GM18511 (cell line): ENCODE measurements around the gene FLT1.
A peak's percentile ranks its signal among the peaks of the same experiment; 100 is the strongest.

Experiments
- ATAC-seq: cut with Tn5 transposase; IDR thresholded peaks from one replicate; pipeline ENCODE4 v1.9.1; 2021; ENCODE audit warnings: mild to moderate bottlenecking, moderate library complexity; ENCODE audit not compliant: unreplicated experiment

FLT1 gene

GRCh38 chr13:28494778-28495537 is at the start of gene FLT1:
Gene FLT1, minus strand, starts transcription at chr13:28495128. Its CDS starts 285 bp downstream, at chr13:28494843.
- ATAC-seq: peak; percentile 61

- no peak for ATAC-seq
These were observed 49.1 kb upstream of the FLT1 start for GRCh38 chr13:28544026-28544425.

- no peak for ATAC-seq
These were observed 47.9 kb upstream of the FLT1 start for GRCh38 chr13:28542804-28543203.

- ATAC-seq: no peak
These were observed 47.0 kb upstream of the FLT1 start for GRCh38 chr13:28541966-28542365.

GRCh38 chr13:28540612-28541011 is 45.7 kb upstream of the FLT1 start:
- no peak for ATAC-seq

- ATAC-seq: no peak
These were observed 44.8 kb upstream of the FLT1 start for GRCh38 chr13:28539625-28540286.

GRCh38 chr13:28538932-28539331 is 44.0 kb upstream of the FLT1 start:
- no peak for ATAC-seq

GRCh38 chr13:28537171-28537570 is 42.2 kb upstream of the FLT1 start:
- ATAC-seq: no peak

GRCh38 chr13:28536371-28536770 is 41.4 kb upstream of the FLT1 start:
- ATAC-seq: no peak

- ATAC-seq: no peak
These were observed 40.8 kb upstream of the FLT1 start for GRCh38 chr13:28535734-28536133.

GRCh38 chr13:28534801-28535200 is 39.9 kb upstream of the FLT1 start:
- no peak for ATAC-seq

GRCh38 chr13:28534210-28534609 is 39.3 kb upstream of the FLT1 start:
- ATAC-seq: no peak

- no peak for ATAC-seq
These were observed 38.7 kb upstream of the FLT1 start for GRCh38 chr13:28533441-28534166.

GRCh38 chr13:28533125-28533436 is 38.2 kb upstream of the FLT1 start:
- ATAC-seq: no peak

- peak; percentile 60 for ATAC-seq
These were observed 37.6 kb upstream of the FLT1 start for GRCh38 chr13:28532388-28533124.

GRCh38 chr13:28531845-28532387 is 37.0 kb upstream of the FLT1 start:
- ATAC-seq: no peak

GRCh38 chr13:28531077-28531844 is 36.3 kb upstream of the FLT1 start:
- ATAC-seq: no peak

GRCh38 chr13:28530729-28531076 is 35.8 kb upstream of the FLT1 start:
- ATAC-seq: no peak

- ATAC-seq: no peak
These were observed 34.9 kb upstream of the FLT1 start for GRCh38 chr13:28529836-28530235.

GRCh38 chr13:28528848-28529247 is 33.9 kb upstream of the FLT1 start:
- ATAC-seq: no peak
